HG02981 (cell line): ENCODE results near the gene RBM47.

Experiments
- ATAC-seq: cut with Tn5 transposase; IDR thresholded peaks from one replicate; pipeline ENCODE4 v1.9.1; 2021; ENCODE audit warnings: mild to moderate bottlenecking, moderate library complexity; ENCODE audit not compliant: unreplicated experiment

The RBM47 gene

GRCh38 chr4:40380647-40381046 is 249.0 kb downstream of the RBM47 start:
- no peak for ATAC-seq

- no peak for ATAC-seq
These were observed 250.4 kb downstream of the RBM47 start for GRCh38 chr4:40379248-40379647.

- ATAC-seq = no peak
These were observed 251.0 kb downstream of the RBM47 start for GRCh38 chr4:40378619-40379018.

- no peak for ATAC-seq
These were observed 251.9 kb downstream of the RBM47 start for GRCh38 chr4:40377512-40378365.

GRCh38 chr4:40375620-40376019 is 254.0 kb downstream of the RBM47 start:
- no peak for ATAC-seq

GRCh38 chr4:40375095-40375494 is 254.6 kb downstream of the RBM47 start:
- no peak for ATAC-seq

- ATAC-seq = no peak
These were observed 256.0 kb downstream of the RBM47 start for GRCh38 chr4:40373636-40374035.
